Liver (tissue), 9 donors: Measurements from ENCODE around the gene ASAP2. TPM values are rescaled to one million over a fixed set of nuclear protein-coding genes. Genes with fewer than 3 reads are reported as not detected.

Source experiments
- DNase-seq: peaks from one replicate; pipeline ENCODE4 v3.0.0-alpha.2; 2017; ENCODE audit warnings: low spot score
- H3K27ac ChIP-seq, 2 donors: one replicate each; pipeline ENCODE4 v1.7.0; 2013; ENCODE audit warnings: inconsistent platforms in 2 of 2, low read length in 2 of 2, control low read depth in 1 of 2, low read depth in 1 of 2, mild to moderate bottlenecking in 1 of 2
- H3K27me3 ChIP-seq, 4 donors: one replicate each; pipeline versions ENCODE4 v1.6.1 to v1.7.0; 2013; ENCODE audit warnings: low read length in 3 of 4, inconsistent platforms in 1 of 4, mild to moderate bottlenecking in 1 of 4, moderate library complexity in 1 of 4; ENCODE audit not compliant: control insufficient read depth in 4 of 4, insufficient read depth in 4 of 4
- H3K36me3 ChIP-seq, 4 donors: one replicate each; pipeline versions ENCODE4 v1.6.1 to v1.7.0; 2013; ENCODE audit warnings: low read length in 3 of 4, mild to moderate bottlenecking in 3 of 4, low read depth in 1 of 4, moderate library complexity in 1 of 4; ENCODE audit not compliant: control insufficient read depth in 4 of 4, insufficient read depth in 3 of 4
- H3K4me1 ChIP-seq, 4 donors: one replicate each; pipeline versions ENCODE4 v1.6.1 to v1.7.0; 2013; ENCODE audit warnings: low read length in 3 of 4, mild to moderate bottlenecking in 3 of 4, moderate library complexity in 1 of 4; ENCODE audit not compliant: control insufficient read depth in 4 of 4, insufficient read depth in 4 of 4
- H3K4me3 ChIP-seq, 3 donors: one replicate each; pipeline versions ENCODE4 v1.6.1 to v1.7.0; 2013; ENCODE audit warnings: low read length in 3 of 3, control low read depth in 1 of 3, low read depth in 1 of 3, mild to moderate bottlenecking in 1 of 3
- H3K9ac ChIP-seq, 2 donors: one replicate each; pipeline ENCODE4 v1.7.0; 2013; ENCODE audit warnings: low read length in 2 of 2, mild to moderate bottlenecking in 2 of 2, moderate library complexity in 2 of 2, control low read depth in 1 of 2, low read depth in 1 of 2
- H3K9me3 ChIP-seq, 4 donors: one replicate each; pipeline versions ENCODE4 v1.6.1 to v1.7.0; 2013; ENCODE audit warnings: low read length in 3 of 4; ENCODE audit not compliant: control insufficient read depth in 4 of 4
- ATF3 ChIP-seq: IDR thresholded peaks from 2 replicates; pipeline ENCODE4 v1.6.1; 2016; ENCODE audit warnings: antibody characterized with exemption
- CTCF ChIP-seq: fragments of 150-350 bp; IDR thresholded peaks from 2 replicates; pipeline ENCODE4 v1.5.1; 2017; ENCODE audit warnings: improper control_type of control experiment, low read depth, low read length; ENCODE audit not compliant: missing input control
- EGR1 ChIP-seq, 2 donors: IDR thresholded peaks; 2 replicates each; pipeline ENCODE4 v1.6.1; 2016 to 2018; ENCODE audit warnings: antibody characterized with exemption in 2 of 2, low read depth in 2 of 2
- FOXA1 ChIP-seq: IDR thresholded peaks from 2 replicates; pipeline ENCODE4 v1.6.1; 2016; ENCODE audit warnings: antibody characterized with exemption
- FOXA2 ChIP-seq: IDR thresholded peaks from 2 replicates; pipeline ENCODE4 v1.6.1; 2016; ENCODE audit warnings: antibody characterized with exemption
- GABPA ChIP-seq, 2 donors: IDR thresholded peaks in 1 of 2; conservative IDR thresholded peaks in 1 of 2; 2 replicates each; pipeline ENCODE4 v1.6.1; 2016; ENCODE audit warnings: antibody characterized with exemption in 2 of 2, mild to moderate bottlenecking in 1 of 2, moderate library complexity in 1 of 2
- HNF4A ChIP-seq, 2 donors: conservative IDR thresholded peaks; 2 replicates each; pipeline ENCODE4 v1.6.1; 2016; ENCODE audit warnings: antibody characterized with exemption in 2 of 2, mild to moderate bottlenecking in 2 of 2
- HNF4G ChIP-seq: IDR thresholded peaks from 2 replicates; pipeline ENCODE4 v1.6.1; 2016; ENCODE audit warnings: antibody characterized with exemption
- JUND ChIP-seq, 2 donors: IDR thresholded peaks; 2 replicates each; pipeline ENCODE4 v1.6.1; 2016; ENCODE audit warnings: antibody characterized with exemption in 2 of 2
- MAX ChIP-seq: IDR thresholded peaks from 2 replicates; pipeline ENCODE4 v1.6.1; 2016; ENCODE audit warnings: antibody characterized with exemption
- NR2F2 ChIP-seq: IDR thresholded peaks from 2 replicates; pipeline ENCODE4 v1.6.1; 2016; ENCODE audit warnings: antibody characterized with exemption
- RAD21 ChIP-seq, 2 donors: IDR thresholded peaks; 2 replicates each; pipeline ENCODE4 v1.6.1; 2016; ENCODE audit warnings: antibody characterized with exemption in 2 of 2, mild to moderate bottlenecking in 2 of 2
- REST ChIP-seq: IDR thresholded peaks from 2 replicates; pipeline ENCODE4 v1.6.1; 2016; ENCODE audit warnings: antibody characterized with exemption, mild to moderate bottlenecking
- RXRA ChIP-seq, 2 donors: IDR thresholded peaks; 2 replicates each; pipeline ENCODE4 v1.6.1; 2017 to 2018; ENCODE audit warnings: antibody characterized with exemption in 2 of 2, mild to moderate bottlenecking in 1 of 2
- SP1 ChIP-seq: IDR thresholded peaks from 2 replicates; pipeline ENCODE4 v1.6.1; 2018; ENCODE audit warnings: antibody characterized with exemption, mild to moderate bottlenecking
- TAF1 ChIP-seq: conservative IDR thresholded peaks from 2 replicates; pipeline ENCODE4 v1.6.1; 2016; ENCODE audit warnings: antibody characterized with exemption, mild to moderate bottlenecking
- YY1 ChIP-seq: IDR thresholded peaks from 2 replicates; pipeline ENCODE4 v1.6.1; 2016; ENCODE audit warnings: antibody characterized with exemption, mild to moderate bottlenecking
- ZBTB33 ChIP-seq: IDR thresholded peaks from 2 replicates; pipeline ENCODE4 v1.6.1; 2016; ENCODE audit warnings: antibody characterized with exemption
- WGBS: extraction: QIAGEN DNeasy Blood & Tissue Kit; methylation state at CpG from one replicate; pipeline ENCODE4 v1.1.7; 2013; 5-methylcytosine and 5-hydroxymethylcytosine counted together
- polyA plus RNA-seq, 2 donors: library from polyadenylated mRNA; stranded (reverse) in 1 of 2; unstranded in 1 of 2; fragments of 200-250 nt in 1 of 2; fragments of >200 nt in 1 of 2; fragmentation: Nextera tagmentation in 1 of 2; extraction: Ambion mirVana in 1 of 2; gene quantifications; one replicate each; pipeline versions ENCODE4 v1.2.1 to v1.2.3, GENCODE V29; 2013 to 2015
- total RNA-seq, 2 donors: library from RNA; depleted of rRNA; stranded (reverse); fragments of >200 nt; gene quantifications; one replicate each; pipeline ENCODE4 v1.2.3, GENCODE V29; 2014
- donor health status: healthy.
- donor health status: healthy.
- donor health status: healthy.
- donor health status: healthy.
- donor health status: healthy.

Gene ASAP2
- total and polyA plus RNA-seq, 4 donors: 0.36 to 5.9 (median 2.6) TPM

- Histone ChIP-seq H3K36me3 (no peaks in the 10 kb centered on the region), H3K27ac (no peak overlapping the region), H3K4me1 (no peaks in the 10 kb centered on the region), H3K27me3 (no peaks in the 10 kb centered on the region), H3K4me3 (no peak overlapping the region), H3K9me3 (no peaks in the 10 kb centered on the region), H3K9ac (no peak overlapping the region)
- TF ChIP-seq JUND (IDR thresholded peaks at IDR 0.05) (no peak), RAD21 (IDR thresholded peaks at IDR 0.05) (no peak), GABPA (IDR thresholded peaks at IDR 0.05 in 1 of 2, conservative IDR thresholded peaks at IDR 0.05 in 1 of 2) (no peak), RXRA (IDR thresholded peaks at IDR 0.05) (no peak), NR2F2 (no peak), HNF4G (no peak), ATF3 (no peak), CTCF (no peak), SP1 (no peak), ZBTB33 (no peak), YY1 (no peak), FOXA2 (no peak), FOXA1 (no peak), EGR1 (IDR thresholded peaks at IDR 0.05; ENCODE audit: low read depth in 2 of 2) (no peak), MAX (no peak), TAF1 (no peak), REST (no peak), HNF4A (conservative IDR thresholded peaks at IDR 0.05) (no peak)
- DNase-seq: no peak
- 93% methylated on average over 11 of the region's 11 CpGs for WGBS
Observed at GRCh38 chr2:9370746-9371145, 164.1 kb downstream of the ASAP2 start.

- no peak for DNase-seq
- Histone ChIP-seq H3K27me3 (no peaks in the 10 kb centered on the region), H3K4me3 (no peak overlapping the region), H3K36me3 (no peaks in the 10 kb centered on the region), H3K9ac (no peak overlapping the region), H3K27ac (no peak overlapping the region), H3K9me3 (no peaks in the 10 kb centered on the region), H3K4me1 (no peaks in the 10 kb centered on the region)
- TF ChIP-seq FOXA2 (no peak), FOXA1 (no peak), MAX (no peak), HNF4G (no peak), NR2F2 (no peak), CTCF (no peak), RXRA (IDR thresholded peaks at IDR 0.05) (no peak), HNF4A (conservative IDR thresholded peaks at IDR 0.05) (no peak), SP1 (no peak), ATF3 (no peak), GABPA (IDR thresholded peaks at IDR 0.05 in 1 of 2, conservative IDR thresholded peaks at IDR 0.05 in 1 of 2) (no peak)
- whole genome bisulfite sequencing: 97% methylated on average over 17 of the region's 17 CpGs
Observed at GRCh38 chr2:9373047-9373446, 166.4 kb downstream of the ASAP2 start.
